SK-N-DZ (cell line): ENCODE results near the gene CELSR1.
A peak's percentile ranks its signal among the peaks of the same experiment; 100 is the strongest.

ENCODE experiments used
- DNase-seq: peaks from one replicate; pipeline ENCODE4 v3.0.0-alpha.2; 2015; ENCODE audit warnings: low spot score

Gene CELSR1

DNA sequence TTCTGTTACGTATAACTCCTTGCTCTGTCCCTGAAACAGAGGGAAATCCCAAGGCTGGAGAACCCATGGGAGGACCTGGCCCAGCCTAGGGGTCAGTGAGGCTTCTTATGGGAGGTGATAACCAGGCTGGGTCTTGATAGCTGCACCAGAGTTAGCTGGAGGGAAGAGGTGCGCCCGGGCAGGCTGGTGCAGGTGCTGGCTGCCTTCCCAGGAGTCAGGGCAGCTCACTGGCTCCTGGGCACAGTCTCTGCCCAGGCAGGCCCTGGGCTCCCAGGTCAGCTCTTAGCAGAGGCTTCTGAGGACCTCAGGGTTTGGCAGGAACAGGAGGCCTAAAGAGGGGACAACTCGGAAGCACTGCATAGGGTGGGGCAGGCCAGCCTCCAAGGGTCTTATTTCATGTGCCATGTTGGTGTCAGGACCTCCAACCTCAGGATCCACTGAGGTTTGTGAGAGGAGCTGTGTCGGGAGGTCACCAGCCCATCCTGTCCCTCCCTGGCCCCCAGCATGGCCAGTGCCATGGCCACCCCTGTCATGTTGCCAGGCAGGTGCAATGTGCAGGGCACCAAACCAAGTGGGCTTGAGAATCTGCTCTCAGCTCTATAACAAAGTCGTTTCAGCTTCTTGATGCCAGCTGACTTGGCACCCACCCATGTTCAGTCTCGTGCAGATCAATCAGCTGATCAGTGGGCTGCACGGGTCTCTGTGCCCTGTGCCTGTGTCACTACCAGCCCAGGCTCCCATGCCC lies 20.5 kb upstream of the CELSR1 start:
- DNase-seq: no peak

DNA sequence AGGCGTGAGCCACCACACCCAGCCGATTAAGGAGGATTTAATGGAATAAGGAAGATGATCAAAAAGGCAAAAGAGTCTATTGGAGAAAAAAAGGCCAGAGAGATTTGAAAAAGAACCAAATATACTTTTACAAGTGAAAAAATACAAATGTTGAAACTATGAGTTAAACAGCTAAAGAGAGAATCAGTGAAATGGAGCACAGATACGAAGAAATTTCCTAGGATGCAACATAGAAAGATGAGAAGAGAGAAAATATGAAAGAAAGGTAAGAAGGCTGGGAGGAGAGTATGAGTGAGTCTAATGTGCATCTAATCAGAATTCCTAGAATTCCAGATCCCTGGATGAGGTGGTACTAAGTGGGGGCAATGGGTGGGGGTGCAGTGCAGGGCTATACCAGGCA lies 19.4 kb upstream of the CELSR1 start:
- DNase-seq: no peak

- DNase-seq: no peak
Measured at GRCh38 chr22:46553189-46553588, 15.8 kb upstream of the CELSR1 start.

DNA sequence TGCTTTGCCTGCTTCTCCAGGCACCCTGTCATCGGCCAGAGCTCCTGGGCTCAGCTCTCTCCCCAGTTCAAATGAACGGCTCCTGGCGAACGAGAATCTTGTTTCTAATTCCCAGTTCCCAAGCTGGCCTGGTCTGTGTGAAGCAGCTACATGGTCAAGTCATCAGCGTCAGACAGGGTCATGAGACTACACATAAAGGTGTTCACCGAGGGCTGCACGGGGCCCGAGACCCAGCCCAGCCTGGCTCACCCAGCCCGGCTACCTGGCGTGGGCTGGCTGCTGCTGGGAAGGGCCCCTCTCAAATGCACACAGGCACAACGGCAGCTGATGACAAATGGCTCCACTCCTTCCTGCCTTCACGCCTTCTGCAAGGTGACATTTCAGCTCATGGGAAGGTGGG lies 14.6 kb upstream of the CELSR1 start:
- no peak for DNase-seq

GRCh38 chr22:46551321-46551720 lies 13.9 kb upstream of the CELSR1 start:
- DNase-seq: no peak

DNA sequence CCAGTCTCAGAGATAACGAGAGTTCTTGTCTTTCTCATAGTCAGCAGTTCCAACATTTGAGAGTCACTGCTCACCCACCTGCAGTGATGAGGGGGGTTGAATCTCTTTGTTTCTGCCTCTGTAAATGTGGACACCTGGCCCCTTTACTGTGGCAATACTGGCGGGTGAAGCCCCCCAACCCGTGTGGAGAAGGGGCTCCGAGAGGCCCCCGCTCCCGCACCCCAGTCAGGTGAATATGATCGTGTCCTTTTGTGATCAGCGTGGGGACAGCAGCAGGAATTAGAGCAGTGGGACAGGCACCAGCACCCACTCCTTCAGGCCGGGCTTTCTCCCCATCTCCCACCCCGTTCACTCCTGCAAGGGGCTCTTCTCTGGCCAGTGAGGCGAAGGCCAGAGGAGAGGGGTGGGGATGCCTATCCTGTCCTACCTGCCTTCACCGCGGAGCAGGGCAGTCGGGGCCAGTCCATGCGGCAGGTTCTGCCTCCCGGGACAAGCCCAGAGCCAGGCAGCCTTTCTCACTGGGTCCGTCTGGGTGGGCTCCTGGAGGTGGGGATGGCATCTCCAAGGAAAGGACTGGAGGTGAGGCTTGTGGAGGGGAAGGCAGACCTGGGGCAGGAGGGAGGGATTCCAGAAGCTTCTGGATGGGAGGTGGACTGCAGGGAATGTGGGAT lies 12.7 kb upstream of the CELSR1 start:
- DNase-seq: no peak

- DNase-seq: no peak
Measured at GRCh38 chr22:46549563-46549840, 12.1 kb upstream of the CELSR1 start.

- no peak for DNase-seq
Measured at GRCh38 chr22:46547883-46548244, 10.4 kb upstream of the CELSR1 start.

DNA sequence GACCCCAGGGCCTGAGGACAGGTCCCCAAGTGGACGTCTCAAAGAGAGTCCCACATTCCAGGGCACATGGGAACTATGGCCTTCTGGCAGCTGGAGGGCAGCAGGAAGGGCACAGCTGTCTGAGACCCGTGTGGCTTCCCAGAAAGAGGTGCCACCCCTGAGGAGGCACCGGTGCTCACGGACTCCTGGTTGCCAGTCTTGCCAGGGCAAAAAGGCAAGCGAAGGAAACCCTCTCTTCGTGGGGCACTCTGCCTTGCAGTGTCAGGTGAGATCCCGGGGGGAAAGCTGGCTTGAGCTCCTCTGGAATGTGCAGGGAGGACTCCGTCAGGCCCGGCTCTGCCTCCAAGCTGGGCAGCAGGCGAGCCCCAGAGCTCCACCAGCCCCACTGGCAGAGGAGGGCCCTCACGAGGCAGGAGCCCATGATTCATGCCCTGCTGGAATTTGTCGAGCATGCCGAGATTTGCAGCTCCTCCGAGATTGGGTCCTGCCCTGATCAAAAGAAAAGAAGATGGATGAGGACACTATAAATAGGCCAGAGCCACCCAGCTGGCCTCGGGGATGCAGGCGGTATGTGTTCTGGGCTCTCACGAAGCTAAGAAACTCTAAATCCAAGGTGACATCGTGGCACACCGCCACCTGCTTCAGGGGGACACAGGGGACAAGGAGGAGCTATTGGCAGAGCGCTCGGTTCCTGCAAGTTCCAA lies 9.9 kb upstream of the CELSR1 start:
- DNase-seq: no peak

- no peak for DNase-seq
Measured at GRCh38 chr22:46546466-46547178, 9.2 kb upstream of the CELSR1 start.

DNA sequence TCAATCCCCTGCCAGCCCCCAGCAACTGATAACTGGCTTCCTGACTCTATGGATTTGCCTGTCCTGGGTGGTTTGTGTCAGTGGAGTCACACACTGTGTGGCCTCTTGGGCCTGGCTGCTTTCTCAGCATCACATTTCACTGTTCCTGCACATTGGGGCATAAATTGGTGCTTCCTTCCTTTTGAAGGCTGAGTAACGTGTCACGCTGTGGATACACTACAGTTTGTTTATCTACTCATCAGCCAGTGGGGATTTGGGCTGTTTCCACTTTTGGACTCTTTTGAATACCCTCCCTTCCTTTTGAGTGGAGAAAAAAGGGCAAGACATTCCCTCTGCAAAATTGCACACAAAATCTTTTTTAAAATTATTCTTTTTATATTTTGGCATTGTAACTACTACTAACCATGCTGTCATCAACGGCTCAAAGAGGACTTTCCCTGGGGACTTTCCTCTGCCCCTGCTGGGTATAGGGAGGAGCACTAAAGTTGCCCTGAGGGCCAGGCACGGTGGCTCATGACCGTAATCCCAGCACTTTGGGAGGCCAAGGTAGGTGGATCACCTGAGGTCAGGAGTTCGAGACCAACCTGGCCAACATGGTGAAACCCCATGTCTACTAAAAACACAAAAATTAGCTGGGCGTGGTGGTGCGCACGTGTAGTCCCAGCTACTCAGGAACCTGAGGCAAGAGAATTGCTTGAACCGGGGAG lies 7.8 kb upstream of the CELSR1 start:
- no peak for DNase-seq

DNA sequence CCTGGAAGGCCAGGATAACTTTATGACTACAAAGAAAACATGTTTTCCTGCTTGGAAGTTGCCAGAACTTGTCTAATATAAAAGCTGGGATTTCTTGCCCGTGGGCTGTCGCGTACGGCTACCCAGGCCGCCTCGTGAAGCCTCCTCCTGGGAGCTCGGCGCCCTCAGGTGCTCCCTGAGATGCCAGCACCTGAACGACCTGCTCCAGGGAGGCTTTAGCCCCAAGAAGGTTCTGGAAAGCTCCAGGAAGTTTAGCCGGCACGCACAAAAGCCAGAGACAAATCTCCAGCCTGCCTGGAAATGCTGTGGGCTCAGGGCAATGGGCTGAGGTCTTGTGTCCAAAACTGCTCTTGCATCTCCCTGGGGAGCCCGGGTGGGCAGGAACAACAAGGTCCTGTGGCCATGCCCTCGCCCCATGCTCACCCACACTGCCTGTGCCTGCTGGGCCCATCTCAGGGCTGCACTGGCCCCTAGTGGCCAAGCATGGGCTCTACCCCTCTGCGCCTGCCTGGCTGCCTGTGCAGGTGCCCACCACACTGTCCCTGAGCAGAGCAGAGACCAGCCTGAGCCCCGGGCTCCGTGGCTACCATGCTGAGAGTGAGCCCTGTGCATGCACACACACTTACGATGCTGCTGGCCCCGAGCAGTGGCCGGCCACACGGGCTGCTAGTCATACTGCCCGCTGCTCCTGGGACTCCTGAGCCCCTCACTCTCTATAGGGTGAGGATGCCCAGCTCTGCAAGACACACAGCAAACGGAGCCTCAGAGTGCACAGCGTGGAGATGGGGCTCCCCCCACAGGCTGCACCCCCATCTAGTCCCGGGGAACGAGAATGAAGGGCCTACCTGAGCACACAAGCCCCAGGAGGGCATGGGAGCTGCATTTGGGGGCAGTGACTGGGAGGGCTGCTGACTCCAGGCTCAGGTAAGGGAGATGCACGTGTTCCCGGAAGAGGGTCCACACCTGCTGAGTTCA lies 4.9 kb upstream of the CELSR1 start:
- DNase-seq: peak; percentile 67

GRCh38 chr22:46541536-46541935 lies 4.1 kb upstream of the CELSR1 start:
- DNase-seq: no peak

DNA sequence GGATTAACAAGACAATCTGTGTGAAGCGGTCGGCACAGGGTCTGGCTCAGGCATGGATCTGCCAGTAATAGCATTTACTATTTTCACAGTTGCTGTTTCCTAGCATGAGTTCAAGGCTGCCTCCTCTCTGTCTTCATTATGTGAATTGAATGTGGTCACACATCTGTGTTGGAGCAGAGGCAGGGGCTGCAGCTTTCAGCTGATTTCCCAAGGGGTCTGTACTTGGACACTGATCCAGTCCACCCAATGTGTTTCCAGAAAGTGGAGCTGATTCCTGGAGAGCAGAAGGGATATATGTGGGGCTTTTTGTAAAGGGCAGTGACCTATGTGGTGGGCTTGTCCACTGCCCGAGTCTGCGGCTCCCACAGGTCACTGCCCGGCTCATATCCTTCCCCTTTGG lies 3.5 kb upstream of the CELSR1 start:
- no peak for DNase-seq

GRCh38 chr22:46539169-46539568 lies 1.7 kb upstream of the CELSR1 start:
- no peak for DNase-seq

GRCh38 chr22:46538814-46539160 lies 1.4 kb upstream of the CELSR1 start:
- DNase-seq: no peak

DNA sequence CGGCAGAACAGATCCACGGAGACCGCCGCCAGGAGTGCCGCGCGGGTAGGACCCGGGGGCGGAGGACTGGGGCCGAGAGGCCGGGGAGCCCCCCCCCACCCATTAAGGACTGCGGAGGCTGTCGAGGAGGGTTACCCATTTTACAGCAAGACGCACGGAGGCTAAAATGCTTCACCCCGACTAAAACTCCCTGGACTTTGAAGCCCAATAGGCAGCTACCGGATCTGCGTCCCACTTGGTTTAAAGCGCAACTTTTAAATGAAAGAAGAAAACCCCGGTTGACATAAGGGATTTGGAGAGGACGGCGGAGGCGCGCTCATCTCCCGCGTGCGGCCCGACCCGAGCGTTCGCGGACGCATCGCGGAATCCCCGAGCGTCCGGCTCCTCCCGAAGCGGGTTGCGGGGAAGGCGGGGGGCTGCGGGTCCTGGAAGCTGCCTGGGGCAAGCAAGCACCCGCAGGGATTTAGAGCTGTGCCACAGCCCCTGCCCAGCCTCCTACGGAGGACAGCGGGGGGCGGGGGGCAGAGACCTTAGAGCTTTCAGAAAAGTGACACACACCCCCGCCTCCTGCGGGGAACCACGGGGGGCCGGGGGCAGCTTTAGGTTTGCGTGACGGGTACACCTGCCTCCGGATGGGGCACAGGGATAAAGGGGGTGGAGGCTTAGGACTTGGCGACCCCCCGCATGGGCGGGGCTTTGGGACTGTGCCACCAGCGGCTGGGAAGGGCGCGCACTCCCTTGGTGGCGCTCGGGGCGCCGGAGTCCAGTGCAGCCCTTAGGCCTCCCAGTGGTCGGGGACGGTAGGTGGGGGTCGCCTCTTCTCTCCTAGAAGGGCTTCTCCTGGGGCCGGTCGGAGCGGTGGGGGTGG lies 760 bp upstream of the CELSR1 start:
- DNase-seq: no peak

GRCh38 chr22:46536537-46537224 lies 739 bp downstream of the CELSR1 start:
- no peak for DNase-seq

DNA sequence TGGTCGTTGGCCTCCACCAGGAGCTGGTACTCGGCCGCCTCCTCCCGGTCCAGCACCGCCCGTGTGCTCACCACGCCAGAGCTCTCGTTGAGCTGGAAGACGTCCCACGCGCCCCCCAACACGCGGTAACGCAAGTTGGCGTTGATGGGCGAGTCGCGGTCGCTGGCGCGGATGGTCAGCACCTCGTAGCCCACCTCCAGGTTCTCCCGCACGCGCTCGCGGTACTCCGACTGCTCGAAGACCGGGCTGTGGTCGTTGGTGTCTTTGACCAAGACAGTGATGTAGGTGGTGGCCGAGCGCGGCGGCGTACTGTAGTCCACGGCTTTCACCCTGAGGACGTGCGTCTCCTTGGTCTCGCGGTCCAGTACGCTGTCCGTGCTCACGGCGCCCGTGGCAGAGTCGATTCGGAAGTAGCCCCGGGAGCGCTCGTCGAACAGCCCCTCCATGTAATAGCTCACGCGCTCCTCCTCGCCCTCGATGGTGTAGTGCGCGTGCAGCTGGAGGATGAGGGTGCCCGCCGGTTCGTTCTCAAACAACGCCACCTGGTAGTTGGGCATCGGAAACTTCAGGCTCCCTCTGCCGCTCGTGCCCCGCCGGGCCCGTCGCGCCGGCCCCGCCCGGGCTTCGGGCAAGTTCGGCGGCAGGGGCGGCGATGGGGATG lies 1.4 kb downstream of the CELSR1 start:
- no peak for DNase-seq
